SK-N-SH treated with all-trans-retinoic acid at 6 μM for 48 hours (cell line): ENCODE measurements around the gene COL5A2.

Source experiments
- ATAC-seq: fragments of 200-7000 bp; cut with Tn5 transposase; 3 replicates; pipeline ENCODE4 v1.9.1; 2020; ENCODE audit warnings: mild to moderate bottlenecking, moderate library complexity
- ARNTL ChIP-seq: fragments of 450-650 bp; formaldehyde crosslinking; IDR thresholded peaks from 2 replicates; pipeline ENCODE4 v1.5.0; 2020; ENCODE audit warnings: low read depth, mild to moderate bottlenecking, moderate library complexity, borderline replicate concordance
- BACH2 ChIP-seq: fragments of 250-450 bp; sonication (Bioruptor Pico); IDR thresholded peaks from 2 replicates; pipeline ENCODE4 v1.9.0; 2021; ENCODE audit warnings: mild to moderate bottlenecking, borderline replicate concordance
- CSDC2 ChIP-seq: fragments of 250-450 bp; sonication (Bioruptor Pico); IDR thresholded peaks from 2 replicates; pipeline ENCODE4 v1.5.0; 2020; ENCODE audit warnings: mild to moderate bottlenecking, moderate library complexity
- CSRNP3 ChIP-seq: fragments of 250-450 bp; sonication (Bioruptor Pico); IDR thresholded peaks from 2 replicates; pipeline ENCODE4 v1.5.1; 2021; ENCODE audit warnings: mild to moderate bottlenecking, moderate library complexity
- ESRRG ChIP-seq: fragments of 250-450 bp; sonication (Bioruptor Pico); IDR thresholded peaks from 2 replicates; pipeline ENCODE4 v1.6.1; 2021; ENCODE audit warnings: mild to moderate bottlenecking
- GLIS3 ChIP-seq: fragments of 250-450 bp; sonication (Bioruptor Pico); IDR thresholded peaks from 2 replicates; pipeline ENCODE4 v1.5.0; 2020; ENCODE audit warnings: mild to moderate bottlenecking, moderate library complexity
- ISL1 ChIP-seq: fragments of 250-450 bp; sonication (Bioruptor Pico); IDR thresholded peaks from 2 replicates; pipeline ENCODE4 v2.1.2; 2022; ENCODE audit warnings: mild to moderate bottlenecking, moderate library complexity
- OSR1 ChIP-seq: fragments of 250-450 bp; sonication (Bioruptor Pico); IDR thresholded peaks from 2 replicates; pipeline ENCODE4 v1.8.0; 2022; ENCODE audit warnings: moderate library complexity, mild to moderate bottlenecking, inconsistent platforms
- POU6F1 ChIP-seq: fragments of 250-450 bp; sonication (Bioruptor Pico); IDR thresholded peaks from 2 replicates; pipeline ENCODE4 v1.8.0; 2021; ENCODE audit warnings: low read depth, mild to moderate bottlenecking, moderate library complexity, borderline replicate concordance
- PPARA ChIP-seq: fragments of 250-450 bp; sonication (Bioruptor Pico); IDR thresholded peaks from 2 replicates; pipeline ENCODE4 v1.5.0; 2020; ENCODE audit warnings: mild to moderate bottlenecking, borderline replicate concordance
- RARB ChIP-seq: fragments of 250-450 bp; sonication (Bioruptor Pico); IDR thresholded peaks from 2 replicates; pipeline ENCODE4 v1.8.0; 2021; ENCODE audit warnings: mild to moderate bottlenecking, moderate library complexity
- SNAI2 ChIP-seq: fragments of 250-450 bp; sonication (Bioruptor Pico); IDR thresholded peaks from 2 replicates; pipeline ENCODE4 v1.5.0; 2020; ENCODE audit warnings: mild to moderate bottlenecking, moderate library complexity
- TCF4 ChIP-seq: fragments of 250-450 bp; sonication (Bioruptor Pico); IDR thresholded peaks from 2 replicates; pipeline ENCODE4 v1.8.0; 2021; ENCODE audit warnings: mild to moderate bottlenecking, moderate library complexity, borderline replicate concordance
- TOX ChIP-seq: fragments of 250-450 bp; sonication (Bioruptor Pico); IDR thresholded peaks from 2 replicates; pipeline ENCODE4 v1.8.0; 2021; ENCODE audit warnings: mild to moderate bottlenecking, moderate library complexity, borderline replicate concordance
- ZC3H10 ChIP-seq: fragments of 250-450 bp; sonication (Bioruptor Pico); IDR thresholded peaks from 2 replicates; pipeline ENCODE4 v1.5.1; 2021; ENCODE audit warnings: mild to moderate bottlenecking, moderate library complexity
- ZFP3 ChIP-seq: fragments of 250-450 bp; sonication (Bioruptor Pico); IDR thresholded peaks from 2 replicates; pipeline ENCODE4 v1.5.0; 2020; ENCODE audit warnings: mild to moderate bottlenecking, moderate library complexity
- ZFP30 ChIP-seq: fragments of 450-650 bp; formaldehyde crosslinking; IDR thresholded peaks from 2 replicates; pipeline ENCODE4 v1.5.0; 2022; ENCODE audit warnings: mild to moderate bottlenecking, moderate library complexity
- ZNF565 ChIP-seq: fragments of 450-650 bp; formaldehyde crosslinking; conservative IDR thresholded peaks from 2 replicates; pipeline ENCODE4 v1.5.0; 2020; ENCODE audit warnings: low read depth, mild to moderate bottlenecking, moderate library complexity
- ZNF70 ChIP-seq: fragments of 450-650 bp; formaldehyde crosslinking; IDR thresholded peaks from 2 replicates; pipeline ENCODE4 v1.5.0; 2020; ENCODE audit warnings: mild to moderate bottlenecking, moderate library complexity
- ZNF8 ChIP-seq: fragments of 450-650 bp; formaldehyde crosslinking; IDR thresholded peaks from 2 replicates; pipeline ENCODE4 v1.5.0; 2020; ENCODE audit warnings: mild to moderate bottlenecking, moderate library complexity
- TF ChIP-seq, protein P1 (sequence below): fragments of 250-450 bp; sonication (Bioruptor Pico); IDR thresholded peaks from 2 replicates; pipeline ENCODE4 v1.5.1; 2020; ENCODE audit warnings: low read depth, mild to moderate bottlenecking, moderate library complexity
- TF ChIP-seq, protein P2 (sequence below): fragments of 250-450 bp; sonication (Bioruptor Pico); IDR thresholded peaks from 2 replicates; pipeline ENCODE4 v1.8.0; 2020; ENCODE audit warnings: mild to moderate bottlenecking, moderate library complexity, borderline replicate concordance

The COL5A2 gene

DNA sequence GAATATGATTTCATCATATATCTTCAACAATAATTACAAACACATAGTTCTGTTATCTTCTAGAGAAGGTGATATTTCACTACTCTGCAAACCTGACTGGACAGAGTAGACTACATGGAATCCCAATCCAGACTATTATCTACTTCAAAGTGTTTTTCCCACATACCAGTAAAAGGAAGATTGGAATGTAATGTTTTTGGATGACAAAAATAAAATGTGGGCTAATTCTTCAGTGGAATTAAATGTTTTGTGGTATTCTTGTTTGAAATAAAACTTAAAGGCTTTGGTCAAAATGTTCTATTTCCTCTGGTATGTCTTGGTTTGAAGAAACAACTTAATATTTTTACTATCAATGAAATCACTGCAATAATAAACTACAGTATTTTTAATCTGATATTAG lies 22.1 kb downstream of the COL5A2 start:
- ATAC-seq: peak; percentile 36; the same call in 2 of the 3 replicates
- TF ChIP-seq ISL1 (CRISPR knock-in tag) (peak; percentile 28; the same call in 1 of the 2 replicates), ZNF8 (CRISPR knock-in tag) (no peak)

DNA sequence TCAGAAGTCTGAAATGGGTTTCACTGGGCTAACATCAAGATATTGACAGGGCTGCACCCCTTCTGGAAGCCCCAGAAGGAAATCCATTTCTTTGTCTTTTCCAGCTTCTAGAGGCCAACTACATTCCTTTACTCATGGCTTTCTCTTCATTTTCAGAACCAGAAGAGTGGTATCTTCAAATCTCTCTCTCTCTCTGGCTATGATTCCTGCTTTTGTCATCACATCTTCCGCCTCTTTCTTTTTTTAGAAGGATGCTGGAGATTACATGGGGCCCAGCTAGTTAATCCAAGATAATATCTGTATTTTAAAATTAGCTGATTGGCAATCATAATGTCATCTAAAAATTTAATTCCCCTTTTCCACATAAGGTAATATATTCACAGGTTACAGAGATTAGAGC lies 23.8 kb downstream of the COL5A2 start:
- TF ChIP-seq TCF4 (CRISPR knock-in tag): no peak
- no peak for TF ChIP-seq ZC3H10 (CRISPR knock-in tag)
- TF ChIP-seq ARNTL (CRISPR knock-in tag): no peak
- TF ChIP-seq ISL1 (CRISPR knock-in tag): no peak
- no peak for TF ChIP-seq GLIS3
- TF ChIP-seq PPARA (CRISPR knock-in tag): no peak
- TF ChIP-seq OSR1 (CRISPR knock-in tag): no peak
- no peak for TF ChIP-seq ZNF70
- TF ChIP-seq ZNF8 (CRISPR knock-in tag): no peak
- no peak for TF ChIP-seq ZNF565 (CRISPR knock-in tag)
- no peak for ATAC-seq

DNA sequence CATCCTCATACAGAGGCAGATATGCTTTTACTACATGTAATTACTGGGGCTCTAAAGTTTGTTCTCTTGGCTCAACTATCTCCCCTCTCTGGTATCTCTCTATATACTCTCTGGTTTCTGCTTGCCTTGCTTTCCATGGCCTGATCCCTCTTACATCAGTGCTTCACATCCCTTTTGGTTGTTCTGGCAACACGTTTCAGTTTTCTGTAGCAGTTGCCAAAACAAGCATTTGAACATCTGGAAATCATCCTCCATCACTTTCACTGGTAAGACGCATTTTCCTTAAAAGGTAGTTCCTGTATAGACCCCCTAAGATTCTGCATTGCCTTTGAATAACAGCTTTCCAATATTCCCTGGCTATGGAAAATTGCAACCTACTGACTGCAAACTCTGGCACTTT lies 25.9 kb downstream of the COL5A2 start:
- ATAC-seq: peak; percentile 27; the same call in 2 of the 3 replicates
- TF ChIP-seq BACH2 (CRISPR knock-in tag) (no peak), GLIS3 (no peak), CSRNP3 (CRISPR knock-in tag) (no peak), TOX (no peak), ZNF8 (CRISPR knock-in tag) (no peak), ESRRG (CRISPR knock-in tag) (no peak), ZFP30 (no peak), PPARA (CRISPR knock-in tag) (no peak), CSDC2 (CRISPR knock-in tag) (no peak), ISL1 (CRISPR knock-in tag) (no peak), ZC3H10 (CRISPR knock-in tag) (no peak), RARB (no peak), ARNTL (CRISPR knock-in tag) (no peak), OSR1 (CRISPR knock-in tag) (no peak)
- TF ChIP-seq, protein P1, sequence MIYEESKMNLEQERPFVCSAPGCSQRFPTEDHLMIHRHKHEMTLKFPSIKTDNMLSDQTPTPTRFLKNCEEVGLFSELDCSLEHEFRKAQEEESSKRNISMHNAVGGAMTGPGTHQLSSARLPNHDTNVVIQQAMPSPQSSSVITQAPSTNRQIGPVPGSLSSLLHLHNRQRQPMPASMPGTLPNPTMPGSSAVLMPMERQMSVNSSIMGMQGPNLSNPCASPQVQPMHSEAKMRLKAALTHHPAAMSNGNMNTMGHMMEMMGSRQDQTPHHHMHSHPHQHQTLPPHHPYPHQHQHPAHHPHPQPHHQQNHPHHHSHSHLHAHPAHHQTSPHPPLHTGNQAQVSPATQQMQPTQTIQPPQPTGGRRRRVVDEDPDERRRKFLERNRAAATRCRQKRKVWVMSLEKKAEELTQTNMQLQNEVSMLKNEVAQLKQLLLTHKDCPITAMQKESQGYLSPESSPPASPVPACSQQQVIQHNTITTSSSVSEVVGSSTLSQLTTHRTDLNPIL (CRISPR knock-in tag): no peak
- TF ChIP-seq, protein P2, sequence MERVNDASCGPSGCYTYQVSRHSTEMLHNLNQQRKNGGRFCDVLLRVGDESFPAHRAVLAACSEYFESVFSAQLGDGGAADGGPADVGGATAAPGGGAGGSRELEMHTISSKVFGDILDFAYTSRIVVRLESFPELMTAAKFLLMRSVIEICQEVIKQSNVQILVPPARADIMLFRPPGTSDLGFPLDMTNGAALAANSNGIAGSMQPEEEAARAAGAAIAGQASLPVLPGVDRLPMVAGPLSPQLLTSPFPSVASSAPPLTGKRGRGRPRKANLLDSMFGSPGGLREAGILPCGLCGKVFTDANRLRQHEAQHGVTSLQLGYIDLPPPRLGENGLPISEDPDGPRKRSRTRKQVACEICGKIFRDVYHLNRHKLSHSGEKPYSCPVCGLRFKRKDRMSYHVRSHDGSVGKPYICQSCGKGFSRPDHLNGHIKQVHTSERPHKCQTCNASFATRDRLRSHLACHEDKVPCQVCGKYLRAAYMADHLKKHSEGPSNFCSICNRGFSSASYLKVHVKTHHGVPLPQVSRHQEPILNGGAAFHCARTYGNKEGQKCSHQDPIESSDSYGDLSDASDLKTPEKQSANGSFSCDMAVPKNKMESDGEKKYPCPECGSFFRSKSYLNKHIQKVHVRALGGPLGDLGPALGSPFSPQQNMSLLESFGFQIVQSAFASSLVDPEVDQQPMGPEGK (CRISPR knock-in tag): no peak

DNA sequence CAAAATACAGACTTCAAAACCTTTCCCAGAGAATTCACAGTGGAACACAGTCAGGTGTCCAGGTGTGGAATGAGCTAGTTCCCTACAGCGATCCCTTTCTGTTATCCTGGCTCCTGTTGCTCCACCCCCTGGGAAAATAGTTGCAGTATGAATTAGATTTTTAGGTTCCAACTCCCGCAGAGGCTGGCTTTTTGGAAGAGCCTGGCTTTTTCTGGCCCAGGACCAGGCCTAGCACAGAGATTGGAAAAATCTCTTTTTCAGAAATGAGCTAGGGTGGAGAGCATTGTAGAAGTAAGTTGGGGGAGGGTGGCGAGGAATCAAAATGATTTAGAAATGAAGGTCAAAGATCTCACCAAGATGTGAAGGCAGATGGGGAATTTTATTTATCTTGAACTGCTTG lies 27.1 kb downstream of the COL5A2 start:
- no peak for ATAC-seq
- no peak for TF ChIP-seq ZNF70
- no peak for TF ChIP-seq BACH2 (CRISPR knock-in tag)
- TF ChIP-seq RARB: no peak
- TF ChIP-seq POU6F1: no peak
- TF ChIP-seq ZNF565 (CRISPR knock-in tag): no peak
- TF ChIP-seq, protein P1 (CRISPR knock-in tag): no peak
- TF ChIP-seq ZNF8 (CRISPR knock-in tag): no peak
- no peak for TF ChIP-seq ARNTL (CRISPR knock-in tag)
- no peak for TF ChIP-seq ZC3H10 (CRISPR knock-in tag)
- TF ChIP-seq SNAI2 (CRISPR knock-in tag): no peak
- TF ChIP-seq ZFP3: no peak
